ENCODE results near the gene SNED1. TPM values are rescaled to one million over a fixed set of nuclear protein-coding genes. Genes with fewer than 3 reads are reported as not detected.
"Not testable (repeated sequence)": the region's sequence is repeated elsewhere in the genome, so short reads cannot be mapped to it uniquely, and the experiment has no call there.

SNED1 gene
- total RNA-seq, 1 experiment from 2014 or later: not detected

GRCh38 chr2:240972636-240973521, 25.5 kb upstream of the SNED1 start:
- no peak for DNase-seq (ENCODE audit: low spot score)

GRCh38 chr2:240974771-240975572, 23.4 kb upstream of the SNED1 start:
- no peak for DNase-seq (ENCODE audit: low spot score)

- not testable (repeated sequence) for DNase-seq (ENCODE audit: low spot score)
Observed at GRCh38 chr2:240975903-240976302, 22.5 kb upstream of the SNED1 start.

- DNase-seq (ENCODE audit: low spot score): no peak
Observed at GRCh38 chr2:240981280-240981679, 17.1 kb upstream of the SNED1 start.

- no peak for DNase-seq (ENCODE audit: low spot score)
Observed at GRCh38 chr2:240981871-240982800, 16.3 kb upstream of the SNED1 start.

- DNase-seq (ENCODE audit: low spot score): no peak
Observed at GRCh38 chr2:240982821-240983281, 15.6 kb upstream of the SNED1 start.

- DNase-seq (ENCODE audit: low spot score): peak; percentile 46
Observed at GRCh38 chr2:240983361-240983995, 14.9 kb upstream of the SNED1 start.

GRCh38 chr2:240983996-240984498, 14.4 kb upstream of the SNED1 start:
- no peak for DNase-seq (ENCODE audit: low spot score)

- DNase-seq (ENCODE audit: low spot score): no peak
Observed at GRCh38 chr2:240985881-240986786, 12.3 kb upstream of the SNED1 start.

GRCh38 chr2:240986787-240987411, 11.5 kb upstream of the SNED1 start:
- DNase-seq (ENCODE audit: low spot score): no peak

GRCh38 chr2:240987588-240987987, 10.8 kb upstream of the SNED1 start:
- DNase-seq (ENCODE audit: low spot score): no peak

- no peak for DNase-seq (ENCODE audit: low spot score)
Observed at GRCh38 chr2:240988146-240988545, 10.3 kb upstream of the SNED1 start.

GRCh38 chr2:240988571-240989271, 9.7 kb upstream of the SNED1 start:
- DNase-seq (ENCODE audit: low spot score): no peak

GRCh38 chr2:240989451-240990265, 8.8 kb upstream of the SNED1 start:
- DNase-seq (ENCODE audit: low spot score): peak; percentile 62

- no peak for DNase-seq (ENCODE audit: low spot score)
Observed at GRCh38 chr2:240990266-240990529, 8.2 kb upstream of the SNED1 start.

GRCh38 chr2:240990726-240991377, 7.6 kb upstream of the SNED1 start:
- DNase-seq (ENCODE audit: low spot score): no peak

Data from HT-29 (cell line).